Mucosa of descending colon (tissue), 3 donors: Measurements from ENCODE around the gene NDRG3. TPM values are rescaled to one million over a fixed set of nuclear protein-coding genes. Genes with fewer than 3 reads are reported as not detected.
A peak's percentile ranks its signal among the peaks of the same experiment; 100 is the strongest.

Experiments
- ATAC-seq: fragments of 200-7000 bp; cut with Tn5 transposase; one replicate; pipeline ENCODE4 v1.9.1; 2020; ENCODE audit warnings: mild to moderate bottlenecking, moderate library complexity
- DNase-seq, 3 donors: peaks; one replicate each; pipeline ENCODE4 v3.0.0-alpha.2; 2020
- H3K36me3 ChIP-seq: fragments of 200-600 bp; one replicate; pipeline ENCODE4 v1.8.0; 2021; ENCODE audit warnings: low read depth, mild to moderate bottlenecking
- H3K4me1 ChIP-seq: fragments of 200-600 bp; one replicate; pipeline ENCODE4 v1.8.0; 2021; ENCODE audit warnings: low read depth, mild to moderate bottlenecking
- H3K4me3 ChIP-seq: fragments of 200-600 bp; one replicate; pipeline ENCODE4 v1.8.0; 2021; ENCODE audit warnings: mild to moderate bottlenecking
- H3K9me3 ChIP-seq: fragments of 200-600 bp; one replicate; pipeline ENCODE4 v1.8.0; 2021; ENCODE audit warnings: mild to moderate bottlenecking
- CTCF ChIP-seq: fragments of 200-600 bp; IDR thresholded peaks from one replicate; pipeline ENCODE4 v1.8.0; 2022; ENCODE audit warnings: antibody characterized with exemption, mild to moderate bottlenecking
- intact Hi-C, 2 donors: fragments of 100-400 bp; cut with DNase I in 1 of 2; cut with micrococcal nuclease in 1 of 2; formaldehyde crosslinking; loops; one replicate each; pipeline versions ENCODE4 v1.11.0 to v1.11.1; 2022; cut with DNase I, micrococcal nuclease
- total RNA-seq, 3 donors: library from RNA; stranded (reverse); fragmentation: NEBNext Ultra II Directional in 2 of 3; extraction: Animal tissue kit (Norgen Biotek cat#: 25700) in 2 of 3; gene quantifications; one replicate each; pipeline versions ENCODE4 v1.2.1 to v1.2.4, GENCODE V29; 2021 to 2023
- donor health status: DM: no; HTN: no; CAD: no; lungs with moderate emphysema.
- donor health status: DM: no; HTN: no; CAD: no.
- donor health status: DM: no; HTN: yes; CAD: no.

The NDRG3 gene
- total RNA-seq, 3 donors from 2014 or later = 23.5 to 50.9 (median 26.1) TPM

DNA sequence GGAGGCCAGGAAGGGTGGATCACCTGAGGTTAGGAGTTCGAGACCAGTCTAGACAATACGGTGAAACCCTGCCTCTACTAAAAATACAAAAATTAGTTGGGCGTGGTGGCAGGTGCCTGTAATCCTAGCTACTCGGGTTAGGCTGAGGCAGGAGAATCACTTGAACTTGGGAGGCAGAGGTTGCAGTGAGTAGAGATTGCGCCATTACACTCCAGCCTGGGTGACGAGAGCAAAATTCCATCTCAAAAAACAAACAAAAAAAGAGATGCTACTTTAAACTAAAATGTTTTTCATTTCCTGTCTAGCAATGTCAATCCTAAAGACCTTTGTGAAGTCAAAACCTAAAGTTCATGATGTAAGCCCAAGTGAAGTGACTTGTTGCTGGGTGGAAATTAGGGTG is 14.8 kb upstream of the NDRG3 start:
- H3K4me3 ChIP-seq = no peak overlapping the region
- no peak for ATAC-seq
- no peak for TF ChIP-seq CTCF
- DNase-seq = no peak
- no peaks in the 10 kb centered on the region for H3K9me3 ChIP-seq
- H3K4me1 ChIP-seq = no peaks in the 10 kb centered on the region
- intact Hi-C loops = no loop called here
- no peaks in the 10 kb centered on the region for H3K36me3 ChIP-seq

GRCh38 chr20:36758276-36758675 is 12.4 kb upstream of the NDRG3 start:
- no peak for ATAC-seq

DNA sequence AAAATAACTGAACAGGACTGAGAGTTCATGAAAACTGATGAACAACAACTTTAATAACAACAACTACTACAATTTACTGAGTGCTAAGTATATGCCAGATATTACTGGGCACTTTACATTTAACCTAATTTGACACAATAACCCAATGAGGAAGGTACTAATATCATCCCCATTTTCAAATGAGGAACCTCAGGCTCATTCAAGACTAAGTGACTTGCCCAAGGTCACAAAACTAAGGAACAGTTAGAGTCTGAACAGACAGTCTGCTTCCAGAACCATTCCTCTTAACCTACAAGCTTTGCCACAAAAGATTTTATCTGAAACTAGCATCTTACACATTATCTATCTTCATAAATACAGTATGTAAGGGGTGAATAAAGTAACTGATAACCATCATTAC is 10.6 kb upstream of the NDRG3 start:
- ATAC-seq (no peak), DNase-seq (no peak)
- Histone ChIP-seq H3K36me3 (no peaks in the 10 kb centered on the region), H3K9me3 (no peaks in the 10 kb centered on the region), H3K4me1 (no peaks in the 10 kb centered on the region), H3K4me3 (no peak overlapping the region)
- no peak for TF ChIP-seq CTCF
- intact Hi-C loops = no loop called here

More at GRCh38 chr20:36758276-36758675, 12.4 kb upstream of the NDRG3 start:
- no peak overlapping the region for H3K4me3 ChIP-seq
- DNase-seq = no peak
- no peaks in the 10 kb centered on the region for H3K36me3 ChIP-seq
- no peaks in the 10 kb centered on the region for H3K4me1 ChIP-seq
- TF ChIP-seq CTCF = no peak
- intact Hi-C loops = no loop called here
- H3K9me3 ChIP-seq = no peaks in the 10 kb centered on the region

DNA sequence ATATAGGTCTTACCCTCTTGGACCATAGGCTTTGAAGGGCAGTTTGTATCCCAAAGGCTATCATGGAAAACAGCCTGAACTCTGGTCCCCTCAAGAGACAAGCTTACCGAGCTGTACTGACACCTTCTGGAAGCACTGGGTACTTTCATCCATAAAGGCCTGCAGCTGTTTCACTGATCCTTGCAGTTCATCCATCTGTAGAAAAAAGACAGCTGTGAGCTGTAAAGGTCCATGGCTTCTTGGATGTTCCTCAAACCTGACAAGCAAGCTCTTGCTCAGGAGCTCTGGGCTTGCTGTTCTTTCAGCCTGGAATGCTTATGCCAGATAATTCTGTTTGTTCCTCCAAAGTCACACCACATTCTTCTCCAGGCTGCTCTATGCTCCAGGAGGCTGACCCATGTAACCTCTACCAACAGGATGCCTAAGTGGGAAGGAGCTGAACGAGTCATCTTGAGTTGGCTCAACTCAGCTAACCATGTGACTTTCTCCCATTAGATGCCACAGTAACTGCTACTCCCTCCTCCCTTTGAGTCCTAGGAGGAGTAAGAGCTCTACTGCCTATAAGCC is 8.8 kb upstream of the NDRG3 start:
- intact Hi-C loops = no loop called here
- TF ChIP-seq CTCF = peak; percentile 47
- peak; percentile 91 for ATAC-seq
- H3K4me3 ChIP-seq = no peak overlapping the region
- H3K4me1 ChIP-seq = no peaks in the 10 kb centered on the region
- no peaks in the 10 kb centered on the region for H3K36me3 ChIP-seq
- DNase-seq = peak in 1 of 3 donors; percentile 64
- H3K9me3 ChIP-seq = no peaks in the 10 kb centered on the region

- no peaks in the 10 kb centered on the region for H3K9me3 ChIP-seq
- DNase-seq = no peak
- intact Hi-C loops = no loop called here
These were observed 6.7 kb upstream of the NDRG3 start for GRCh38 chr20:36752582-36752981.

More at GRCh38 chr20:36752582-36752981, 6.7 kb upstream of the NDRG3 start:
- Histone ChIP-seq H3K36me3 (no peaks in the 10 kb centered on the region), H3K4me3 (no peak overlapping the region), H3K4me1 (no peaks in the 10 kb centered on the region)
- no peak for TF ChIP-seq CTCF
- no peak for ATAC-seq
